Endometrial microvascular endothelial cells (primary cell): ENCODE measurements around the gene MBTPS1. TPM values are rescaled to one million over a fixed set of nuclear protein-coding genes. Genes with fewer than 3 reads are reported as not detected.

ENCODE experiments used
- in situ Hi-C: cut with HindIII; loops from 2 replicates; pipeline ENCODE4 v1.10.0; 2017; ENCODE audit warnings: low sequenced_read_pairs, low pct_unique_long_range_greater_than_20kb; ENCODE audit errors: inconsistent ontology term
- total RNA-seq: library from RNA; depleted of rRNA; stranded (reverse); fragments of >200 nt; gene quantifications from one replicate; pipeline ENCODE4 v1.2.3, GENCODE V29; 2015; ENCODE audit errors: inconsistent ontology term

Gene MBTPS1
- total RNA-seq, 1 donor from 2014 or later = 135 TPM

- in situ Hi-C loops = no loop called here
Measured at GRCh38 chr16:84029297-84030047, 87.3 kb downstream of the MBTPS1 start.

DNA sequence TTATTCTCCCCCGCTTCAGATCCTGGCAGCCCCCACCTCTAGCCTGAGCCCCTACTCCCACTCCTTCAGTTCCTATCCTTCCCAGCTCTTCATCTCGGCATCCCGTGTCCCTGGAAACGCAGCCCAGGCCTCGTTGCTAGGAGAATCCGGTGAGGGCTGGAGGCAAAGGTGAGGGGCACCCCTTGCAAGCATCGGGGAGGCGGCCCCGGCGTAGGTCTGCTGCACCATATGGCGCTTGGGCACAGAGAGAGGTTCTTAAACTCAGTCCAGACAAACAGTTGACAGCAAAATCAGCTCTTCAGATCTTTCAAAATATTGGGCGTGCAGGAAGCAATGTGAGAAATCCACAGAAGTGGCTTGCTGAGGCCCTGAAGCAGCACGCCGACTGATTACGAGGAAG is 89.1 kb downstream of the MBTPS1 start:
- in situ Hi-C loops = no loop called here

DNA sequence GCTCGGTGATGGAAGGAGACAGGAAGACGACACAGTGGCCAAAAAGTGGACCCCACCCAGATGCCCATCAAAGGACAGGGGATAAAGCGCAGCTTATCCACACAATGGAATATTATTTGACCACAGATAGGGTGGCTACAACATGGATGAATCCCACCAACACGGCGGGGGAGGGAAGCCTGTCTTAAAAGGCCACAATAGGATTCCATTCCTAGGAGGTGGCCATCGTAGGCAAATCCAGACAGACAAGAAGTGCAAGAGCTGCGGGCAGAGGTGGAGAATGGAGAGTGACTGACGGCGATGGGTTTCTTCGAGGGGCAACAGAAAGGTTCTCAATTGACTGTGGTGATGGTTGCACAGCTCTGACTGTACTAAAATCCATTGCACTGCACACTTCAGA is 90.1 kb downstream of the MBTPS1 start:
- in situ Hi-C loops = no loop called here

GRCh38 chr16:84024854-84025253 is 91.9 kb downstream of the MBTPS1 start:
- in situ Hi-C loops = no loop called here

GRCh38 chr16:84022644-84023043 is 94.1 kb downstream of the MBTPS1 start:
- in situ Hi-C loops = no loop called here

- in situ Hi-C loops = no loop called here
Measured at GRCh38 chr16:84021488-84021887, 95.3 kb downstream of the MBTPS1 start.

DNA sequence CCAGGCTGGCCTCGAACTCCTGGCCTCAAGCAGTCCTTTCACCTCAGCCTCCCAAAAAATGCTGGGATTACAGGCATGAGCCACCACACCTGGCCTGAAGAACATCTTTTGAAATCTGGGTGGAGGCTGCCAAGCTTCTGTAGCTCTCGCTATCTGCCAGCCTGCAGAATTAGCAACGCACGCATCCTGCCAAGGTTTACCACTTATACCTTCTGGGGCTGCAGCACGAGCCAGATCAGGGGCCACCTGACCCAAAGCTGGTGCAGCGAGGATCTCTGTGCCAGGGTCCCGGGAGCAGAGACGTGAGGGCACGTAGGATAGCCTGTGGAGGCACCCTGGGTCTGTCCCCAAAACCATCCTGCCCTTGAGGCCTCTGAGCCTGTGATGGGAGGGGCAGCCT is 96.4 kb downstream of the MBTPS1 start:
- in situ Hi-C loops = no loop called here

DNA sequence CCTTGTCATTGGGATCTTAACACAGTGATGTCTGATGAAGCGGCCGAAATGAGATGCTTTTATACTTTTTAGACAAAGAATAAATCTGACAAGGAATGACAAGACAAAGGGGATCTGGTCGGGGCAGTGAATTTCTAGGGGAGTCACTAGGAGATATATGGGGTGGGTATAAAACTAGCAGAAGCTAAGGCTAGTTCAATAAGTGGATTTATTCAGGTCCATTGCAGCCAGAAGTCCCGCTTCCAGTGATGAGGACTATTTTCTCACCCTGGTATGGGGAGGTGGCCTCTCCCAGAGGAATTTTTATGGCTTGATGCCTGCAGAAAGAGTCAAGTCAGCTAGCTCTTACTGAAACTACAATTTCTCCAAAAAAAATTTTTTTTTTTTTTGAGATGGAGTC is 98.0 kb downstream of the MBTPS1 start:
- in situ Hi-C loops = no loop called here

GRCh38 chr16:84016477-84016876 is 100.3 kb downstream of the MBTPS1 start:
- in situ Hi-C loops = no loop called here

GRCh38 chr16:84015399-84015798 is 101.3 kb downstream of the MBTPS1 start:
- in situ Hi-C loops = no loop called here

- in situ Hi-C loops = no loop called here
Measured at GRCh38 chr16:84014570-84015327, 102.0 kb downstream of the MBTPS1 start.

GRCh38 chr16:84013787-84014569 is 102.8 kb downstream of the MBTPS1 start:
- in situ Hi-C loops = no loop called here

- in situ Hi-C loops = no loop called here
Measured at GRCh38 chr16:84009282-84009681, 107.5 kb downstream of the MBTPS1 start.

DNA sequence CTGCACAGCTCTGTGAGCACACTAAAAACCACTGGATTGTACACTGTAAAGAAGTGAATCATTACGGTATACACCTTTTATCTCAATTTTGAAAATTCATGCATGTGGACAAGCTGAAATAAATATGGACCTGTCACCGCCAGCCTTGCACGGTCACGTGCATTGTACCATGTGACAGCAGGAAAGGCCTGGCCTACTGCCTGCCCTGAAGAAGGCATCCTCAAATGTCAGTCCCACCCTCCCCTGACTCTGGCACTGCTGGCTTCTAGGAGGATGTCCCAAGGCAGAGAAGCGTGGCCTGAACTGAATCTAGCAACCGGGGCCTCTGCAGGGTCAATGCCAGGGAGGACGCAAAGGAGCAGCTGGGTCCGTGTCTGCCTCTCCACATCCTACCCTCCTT is 108.8 kb downstream of the MBTPS1 start:
- in situ Hi-C loops = no loop called here

DNA sequence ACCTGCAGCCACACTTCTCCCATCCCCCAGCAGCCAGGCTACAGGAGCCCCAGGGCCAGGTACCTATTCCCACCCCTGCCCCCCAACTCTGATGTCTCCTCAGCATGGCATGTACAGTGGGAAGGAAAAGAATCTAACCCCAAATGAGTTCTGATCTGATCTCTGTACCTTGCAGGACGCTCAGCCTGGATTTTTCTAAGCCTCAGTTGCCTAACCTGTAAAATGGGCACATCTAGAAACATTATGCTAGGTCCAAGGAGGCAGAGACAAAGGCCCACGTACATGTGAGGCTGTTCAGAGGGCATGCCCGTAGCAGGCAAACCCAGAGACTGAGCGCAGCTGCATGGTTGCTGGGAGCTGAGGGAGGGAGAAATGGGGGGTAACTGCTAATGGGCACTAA is 109.2 kb downstream of the MBTPS1 start:
- in situ Hi-C loops = no loop called here

- in situ Hi-C loops = no loop called here
Measured at GRCh38 chr16:84005391-84005790, 111.4 kb downstream of the MBTPS1 start.

DNA sequence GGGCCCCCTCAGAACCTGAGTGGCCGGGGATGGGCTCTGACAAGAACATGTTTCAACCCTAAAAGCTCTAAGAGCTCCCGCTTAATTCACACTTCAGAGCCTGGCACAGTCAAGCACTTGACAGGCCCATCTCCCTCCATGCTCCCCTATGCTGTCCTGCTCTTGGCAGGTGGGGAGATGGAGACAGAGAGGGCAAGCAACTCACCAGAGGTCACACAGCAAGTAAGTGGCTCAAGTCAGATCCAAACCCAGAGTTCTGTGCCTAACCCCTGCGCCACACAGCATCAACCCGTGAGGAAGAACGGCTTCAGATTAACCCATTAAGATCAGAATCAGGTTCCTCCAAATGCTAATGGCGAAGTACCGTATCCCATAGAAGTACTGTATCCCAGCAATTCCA is 112.3 kb downstream of the MBTPS1 start:
- in situ Hi-C loops = no loop called here
